ENCODE data around the gene NAV1.

The NAV1 gene

GRCh38 chr1:201525193-201525778 lies 13.6 kb upstream of the NAV1 start:
- H3K9me3 ChIP-seq (ENCODE audit: control insufficient read depth, insufficient read depth, low read length) = no peaks in the 10 kb centered on the region
- no peak overlapping the region for H3K4me3 ChIP-seq (ENCODE audit: low read length)
- no peak overlapping the region for H3K27ac ChIP-seq (ENCODE audit: low read length)
- H3K36me3 ChIP-seq (ENCODE audit: control insufficient read depth, insufficient read depth, low read length) = no peaks in the 10 kb centered on the region
- no CpG with 5 or more reads among the region's 1 CpG for WGBS (ENCODE audit: insufficient coverage, insufficient read length)
- no peaks in the 10 kb centered on the region for H3K27me3 ChIP-seq (ENCODE audit: control insufficient read depth, insufficient read depth, low read length)
- H3K4me1 ChIP-seq (ENCODE audit: control insufficient read depth, insufficient read depth, low read length) = no peaks in the 10 kb centered on the region
- no peak for DNase-seq (ENCODE audit: low read depth, low spot score)

GRCh38 chr1:201527879-201528278 lies 11.0 kb upstream of the NAV1 start:
- DNase-seq (ENCODE audit: low read depth, low spot score) = no peak
- Histone ChIP-seq H3K4me3 (ENCODE audit: low read length) (no peak overlapping the region), H3K27ac (ENCODE audit: low read length) (no peak overlapping the region), H3K4me1 (ENCODE audit: control insufficient read depth, insufficient read depth, low read length) (peaks cover 3% of the 10 kb centered on the region; the same call in 1 of the 2 replicates), H3K27me3 (ENCODE audit: control insufficient read depth, insufficient read depth, low read length) (no peaks in the 10 kb centered on the region), H3K36me3 (ENCODE audit: control insufficient read depth, insufficient read depth, low read length) (no peaks in the 10 kb centered on the region), H3K9me3 (ENCODE audit: control insufficient read depth, insufficient read depth, low read length) (no peaks in the 10 kb centered on the region)
- no CpG with 5 or more reads among the region's 5 CpGs for WGBS (ENCODE audit: insufficient coverage, insufficient read length)

GRCh38 chr1:201528631-201529252 lies 10.2 kb upstream of the NAV1 start:
- Histone ChIP-seq H3K9me3 (ENCODE audit: control insufficient read depth, insufficient read depth, low read length) (no peaks in the 10 kb centered on the region), H3K27me3 (ENCODE audit: control insufficient read depth, insufficient read depth, low read length) (no peaks in the 10 kb centered on the region), H3K27ac (ENCODE audit: low read length) (no peak overlapping the region), H3K4me3 (ENCODE audit: low read length) (no peak overlapping the region), H3K36me3 (ENCODE audit: control insufficient read depth, insufficient read depth, low read length) (no peaks in the 10 kb centered on the region), H3K4me1 (ENCODE audit: control insufficient read depth, insufficient read depth, low read length) (peaks cover 3% of the 10 kb centered on the region; the same call in 1 of the 2 replicates)
- no CpG with 5 or more reads among the region's 3 CpGs for WGBS (ENCODE audit: insufficient coverage, insufficient read length)
- no peak for DNase-seq (ENCODE audit: low read depth, low spot score)

- WGBS (ENCODE audit: insufficient coverage, insufficient read length) = no CpG with 5 or more reads among the region's 26 CpGs
Observed at GRCh38 chr1:201530741-201531531, 8.0 kb upstream of the NAV1 start.

GRCh38 chr1:201531551-201532425 lies 7.1 kb upstream of the NAV1 start:
- H3K4me1 ChIP-seq (ENCODE audit: control insufficient read depth, insufficient read depth, low read length) = peaks cover 3% of the 10 kb centered on the region; the same call in 1 of the 2 replicates
- no peaks in the 10 kb centered on the region for H3K36me3 ChIP-seq (ENCODE audit: control insufficient read depth, insufficient read depth, low read length)
- H3K4me3 ChIP-seq (ENCODE audit: low read length) = no peak overlapping the region
- DNase-seq (ENCODE audit: low read depth, low spot score) = no peak
- H3K9me3 ChIP-seq (ENCODE audit: control insufficient read depth, insufficient read depth, low read length) = no peaks in the 10 kb centered on the region
- H3K27me3 ChIP-seq (ENCODE audit: control insufficient read depth, insufficient read depth, low read length) = no peaks in the 10 kb centered on the region
- no peak overlapping the region for H3K27ac ChIP-seq (ENCODE audit: low read length)
- no CpG with 5 or more reads among the region's 9 CpGs for WGBS (ENCODE audit: insufficient coverage, insufficient read length)

More at GRCh38 chr1:201530741-201531531, 8.0 kb upstream of the NAV1 start:
- Histone ChIP-seq H3K4me3 (ENCODE audit: low read length) (no peak overlapping the region), H3K27ac (ENCODE audit: low read length) (no peak overlapping the region), H3K4me1 (ENCODE audit: control insufficient read depth, insufficient read depth, low read length) (peaks cover 3% of the 10 kb centered on the region; the same call in 1 of the 2 replicates), H3K36me3 (ENCODE audit: control insufficient read depth, insufficient read depth, low read length) (no peaks in the 10 kb centered on the region), H3K27me3 (ENCODE audit: control insufficient read depth, insufficient read depth, low read length) (no peaks in the 10 kb centered on the region), H3K9me3 (ENCODE audit: control insufficient read depth, insufficient read depth, low read length) (no peaks in the 10 kb centered on the region)
- no peak for DNase-seq (ENCODE audit: low read depth, low spot score)

- no CpG with 5 or more reads among the region's 4 CpGs for WGBS (ENCODE audit: insufficient coverage, insufficient read length)
- DNase-seq (ENCODE audit: low read depth, low spot score) = no peak
- Histone ChIP-seq H3K27ac (ENCODE audit: low read length) (no peak overlapping the region), H3K36me3 (ENCODE audit: control insufficient read depth, insufficient read depth, low read length) (no peaks in the 10 kb centered on the region), H3K4me1 (ENCODE audit: control insufficient read depth, insufficient read depth, low read length) (peaks cover 4% of the 10 kb centered on the region; the same call in 1 of the 2 replicates), H3K9me3 (ENCODE audit: control insufficient read depth, insufficient read depth, low read length) (no peaks in the 10 kb centered on the region), H3K4me3 (ENCODE audit: low read length) (no peak overlapping the region), H3K27me3 (ENCODE audit: control insufficient read depth, insufficient read depth, low read length) (no peaks in the 10 kb centered on the region)
Observed at GRCh38 chr1:201533836-201534235, 5.1 kb upstream of the NAV1 start.

GRCh38 chr1:201535046-201535918 lies 3.6 kb upstream of the NAV1 start:
- H3K27ac ChIP-seq (ENCODE audit: low read length) = no peak overlapping the region

GRCh38 chr1:201535919-201536245 lies 3.0 kb upstream of the NAV1 start:
- Histone ChIP-seq H3K9me3 (ENCODE audit: control insufficient read depth, insufficient read depth, low read length) (no peaks in the 10 kb centered on the region), H3K4me1 (ENCODE audit: control insufficient read depth, insufficient read depth, low read length) (peaks cover 4% of the 10 kb centered on the region; the same call in 1 of the 2 replicates), H3K27ac (ENCODE audit: low read length) (no peak overlapping the region), H3K36me3 (ENCODE audit: control insufficient read depth, insufficient read depth, low read length) (no peaks in the 10 kb centered on the region), H3K27me3 (ENCODE audit: control insufficient read depth, insufficient read depth, low read length) (peaks cover 7% of the 10 kb centered on the region; the same call in 1 of the 2 replicates), H3K4me3 (ENCODE audit: low read length) (no peak overlapping the region)
- no peak for DNase-seq (ENCODE audit: low read depth, low spot score)
- no CpG with 5 or more reads among the region's 6 CpGs for WGBS (ENCODE audit: insufficient coverage, insufficient read length)

More at GRCh38 chr1:201535046-201535918, 3.6 kb upstream of the NAV1 start:
- no CpG with 5 or more reads among the region's 6 CpGs for WGBS (ENCODE audit: insufficient coverage, insufficient read length)
- H3K36me3 ChIP-seq (ENCODE audit: control insufficient read depth, insufficient read depth, low read length) = no peaks in the 10 kb centered on the region
- H3K4me1 ChIP-seq (ENCODE audit: control insufficient read depth, insufficient read depth, low read length) = peaks cover 4% of the 10 kb centered on the region; the same call in 1 of the 2 replicates
- no peak for DNase-seq (ENCODE audit: low read depth, low spot score)
- peaks cover 3% of the 10 kb centered on the region; the same call in 1 of the 2 replicates for H3K27me3 ChIP-seq (ENCODE audit: control insufficient read depth, insufficient read depth, low read length)
- no peaks in the 10 kb centered on the region for H3K9me3 ChIP-seq (ENCODE audit: control insufficient read depth, insufficient read depth, low read length)
- no peak overlapping the region for H3K4me3 ChIP-seq (ENCODE audit: low read length)

GRCh38 chr1:201536558-201536957 lies 2.4 kb upstream of the NAV1 start:
- no peak overlapping the region for H3K27ac ChIP-seq (ENCODE audit: low read length)
- no peaks in the 10 kb centered on the region for H3K36me3 ChIP-seq (ENCODE audit: control insufficient read depth, insufficient read depth, low read length)
- H3K27me3 ChIP-seq (ENCODE audit: control insufficient read depth, insufficient read depth, low read length) = peaks cover 7% of the 10 kb centered on the region; the same call in 1 of the 2 replicates
- peaks cover 4% of the 10 kb centered on the region; the same call in 1 of the 2 replicates for H3K4me1 ChIP-seq (ENCODE audit: control insufficient read depth, insufficient read depth, low read length)
- H3K4me3 ChIP-seq (ENCODE audit: low read length) = no peak overlapping the region
- no peak for DNase-seq (ENCODE audit: low read depth, low spot score)
- no peaks in the 10 kb centered on the region for H3K9me3 ChIP-seq (ENCODE audit: control insufficient read depth, insufficient read depth, low read length)
- no CpG with 5 or more reads among the region's 4 CpGs for WGBS (ENCODE audit: insufficient coverage, insufficient read length)
